DMS153 (cell line): ENCODE measurements around the gene NDUFS2.
"Not testable (repeated sequence)": the region's sequence is repeated elsewhere in the genome, so short reads cannot be mapped to it uniquely, and the experiment has no call there.

Experiments used
- DNase-seq: peaks from one replicate; lab custom pipeline; 2025; lab: John Stamatoyannopoulos, UW

Gene NDUFS2

DNA sequence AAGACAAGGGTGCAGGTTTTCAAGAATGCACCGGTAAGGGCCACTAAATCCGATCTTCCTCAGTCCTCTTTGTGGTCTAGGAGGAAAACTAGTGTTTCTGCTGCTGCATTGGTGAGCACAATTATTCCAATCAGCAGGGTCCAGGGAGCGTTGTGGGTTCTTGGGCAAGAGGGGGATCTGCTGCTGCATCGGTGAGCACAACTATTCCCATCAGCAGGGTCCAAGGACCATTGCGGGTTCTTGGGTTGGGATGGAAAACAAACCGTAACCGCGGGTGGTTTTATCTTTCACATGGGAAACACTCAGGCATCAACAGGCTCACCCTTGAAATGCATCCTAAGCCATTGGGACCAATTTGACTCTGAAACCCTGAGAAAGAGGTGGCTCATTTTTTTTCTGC, 49.4 kb downstream of the NDUFS2 start:
- DNase-seq: no peak

- not testable (repeated sequence) for DNase-seq
These were observed 53.1 kb downstream of the NDUFS2 start for GRCh38 chr1:161255302-161255701.

DNA sequence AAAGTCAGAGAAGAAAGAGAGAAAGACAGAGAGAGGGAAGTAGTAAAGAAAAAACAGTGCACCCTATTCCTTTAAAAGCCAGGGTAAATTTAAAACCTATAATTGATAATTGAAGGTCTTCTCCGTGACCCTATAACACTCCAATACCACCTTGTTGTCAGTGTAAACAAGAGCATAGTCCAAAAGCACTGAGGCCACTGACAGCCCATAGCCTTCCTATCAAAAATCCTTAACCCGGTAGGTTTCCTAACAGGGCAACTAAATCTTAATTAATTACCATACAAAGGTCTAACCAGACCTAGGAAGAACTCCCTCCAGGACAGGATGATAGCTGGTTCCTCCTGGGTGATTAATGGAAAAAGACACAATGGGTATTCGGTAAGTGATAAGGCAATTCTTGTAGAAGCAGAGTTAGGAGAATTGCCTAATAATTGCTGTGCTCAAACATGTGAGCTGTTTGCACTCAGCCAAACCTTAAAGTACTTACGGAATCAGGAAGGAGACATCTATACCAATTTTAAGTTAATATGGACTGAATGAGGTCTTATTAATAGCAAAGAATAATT, 53.9 kb downstream of the NDUFS2 start:
- not testable (repeated sequence) for DNase-seq

- DNase-seq: not testable (repeated sequence)
These were observed 54.9 kb downstream of the NDUFS2 start for GRCh38 chr1:161257109-161257508.

DNA sequence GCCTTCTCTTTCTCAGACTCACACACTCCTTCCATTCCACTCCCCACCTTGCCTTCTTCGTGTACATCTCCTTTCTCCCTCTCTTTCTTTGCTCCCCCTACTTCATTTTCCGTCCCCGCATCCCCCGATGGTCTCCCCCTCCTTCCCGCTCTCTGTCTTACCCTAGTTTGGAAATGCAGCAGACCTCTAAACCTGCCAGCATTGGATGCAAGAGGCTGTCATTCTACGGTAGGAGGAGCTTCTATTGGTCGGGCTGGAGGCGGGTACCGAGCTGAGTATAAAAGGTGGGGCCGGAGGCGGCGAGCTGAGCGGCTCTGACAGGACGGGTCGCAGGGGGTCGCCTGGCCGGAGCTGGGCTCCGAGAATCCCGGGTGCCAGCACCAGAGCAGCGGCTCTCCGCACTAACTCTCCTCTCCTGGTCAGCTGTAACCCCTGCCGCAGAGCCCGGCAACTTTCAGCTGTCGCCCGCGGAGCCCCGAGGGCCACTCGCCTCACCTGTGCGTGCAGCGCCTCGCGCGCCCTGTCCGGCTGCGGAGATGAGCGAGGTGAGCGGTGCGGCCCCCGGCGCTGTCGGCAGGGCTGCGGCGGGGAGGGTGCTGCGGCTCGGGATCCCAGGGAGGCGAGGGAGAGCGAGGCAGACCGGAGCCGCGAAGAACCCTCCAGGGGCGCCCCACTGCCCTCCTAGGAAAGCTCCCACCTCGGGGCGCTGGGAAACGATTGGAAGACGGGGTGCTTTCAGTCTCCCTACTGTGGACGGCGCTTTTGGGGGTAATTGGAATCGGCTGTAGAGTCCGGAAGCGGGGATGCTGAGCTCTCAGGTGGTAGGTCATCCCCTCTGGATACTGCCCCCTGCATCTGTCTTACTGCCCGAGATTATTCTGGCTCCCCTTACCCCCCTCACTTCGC, 56.5 kb downstream of the NDUFS2 start, which contains the start of gene PCP4L1:
PCP4L1 (plus strand) TSS at position 307 of the 906 bp plus-strand sequence; CDS start at position 537, 230 bp downstream.
- no peak for DNase-seq

DNA sequence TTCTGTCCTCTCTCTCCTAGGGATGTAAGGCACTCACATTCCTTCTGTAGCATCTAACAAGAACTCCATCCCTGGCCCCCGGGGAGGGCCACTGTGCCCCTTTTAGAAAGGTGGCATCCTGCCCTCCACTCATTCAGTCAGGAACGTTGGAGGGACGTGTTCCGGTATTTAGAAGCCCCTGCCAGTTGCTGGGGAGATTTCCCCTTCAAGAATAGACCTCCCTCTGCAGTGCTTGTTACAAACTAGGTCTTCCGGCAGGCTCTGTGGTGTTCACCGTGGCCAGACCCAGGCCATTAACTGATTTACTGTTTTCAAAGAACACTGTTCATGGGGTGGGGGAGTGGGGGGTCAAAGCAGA, 57.2 kb downstream of the NDUFS2 start:
- no peak for DNase-seq

- no peak for DNase-seq
These were observed 57.6 kb downstream of the NDUFS2 start for GRCh38 chr1:161259765-161260164.

- no peak for DNase-seq
These were observed 58.5 kb downstream of the NDUFS2 start for GRCh38 chr1:161260376-161261260.

DNA sequence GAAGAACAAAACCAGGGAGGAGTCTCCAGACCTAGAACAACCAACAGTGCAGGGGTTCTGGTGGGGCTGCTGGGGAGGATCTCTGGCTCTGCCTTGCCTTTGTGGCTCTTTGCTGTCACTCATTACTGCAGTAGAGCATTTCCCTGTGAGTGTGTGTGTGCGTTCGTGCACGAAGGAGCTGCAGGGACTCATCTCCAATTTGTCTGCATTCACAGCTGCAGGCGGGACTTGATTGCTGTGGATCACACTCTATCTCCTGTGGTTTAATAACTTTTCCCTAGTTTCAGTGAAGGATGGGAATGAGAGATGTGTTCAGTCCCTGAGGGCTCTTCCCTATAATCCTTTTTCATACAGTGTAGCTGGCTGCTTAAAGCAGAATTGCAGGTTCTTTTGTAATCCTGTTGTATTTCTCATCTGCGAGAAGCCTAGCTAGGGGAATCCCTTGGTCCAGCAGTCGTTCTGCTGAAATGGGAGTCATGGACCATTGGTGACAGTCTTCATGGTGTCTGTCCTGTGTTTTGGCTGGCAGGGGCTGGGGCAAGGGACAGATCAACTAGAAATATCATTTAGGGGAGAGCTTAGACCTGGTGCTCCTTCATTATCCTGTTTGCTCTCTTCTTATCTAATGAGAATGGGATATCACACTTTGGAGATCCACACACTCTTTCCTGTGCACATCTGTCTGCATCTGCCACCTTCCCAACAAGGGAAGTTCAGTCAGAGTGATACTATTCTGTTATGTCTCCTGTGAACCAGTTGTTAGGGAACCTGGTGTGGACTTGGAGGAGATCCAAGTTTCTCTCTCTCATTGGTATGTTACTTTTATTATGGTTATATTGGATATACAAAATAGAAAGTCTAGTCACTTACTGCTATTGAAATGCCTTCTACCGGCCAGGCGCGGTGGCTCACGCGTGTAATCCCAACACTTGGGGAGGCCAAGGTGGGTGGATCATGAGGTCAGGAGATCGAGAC, 59.4 kb downstream of the NDUFS2 start:
- no peak for DNase-seq
